HG03457 (cell line): Measurements from ENCODE around the gene PALS2.
A peak's percentile ranks its signal among the peaks of the same experiment; 100 is the strongest.

Experiments
- ATAC-seq: cut with Tn5 transposase; IDR thresholded peaks from one replicate; pipeline ENCODE4 v1.9.1; 2021; ENCODE audit warnings: moderate number of reproducible peaks; ENCODE audit not compliant: unreplicated experiment

The PALS2 gene

GRCh38 chr7:24572997-24573553 lies at the start of gene PALS2:
Gene PALS2 (plus strand): TSS chr7:24573452. CDS start chr7:24623668, 50,216 bp downstream.
- peak; percentile 33 for ATAC-seq

DNA sequence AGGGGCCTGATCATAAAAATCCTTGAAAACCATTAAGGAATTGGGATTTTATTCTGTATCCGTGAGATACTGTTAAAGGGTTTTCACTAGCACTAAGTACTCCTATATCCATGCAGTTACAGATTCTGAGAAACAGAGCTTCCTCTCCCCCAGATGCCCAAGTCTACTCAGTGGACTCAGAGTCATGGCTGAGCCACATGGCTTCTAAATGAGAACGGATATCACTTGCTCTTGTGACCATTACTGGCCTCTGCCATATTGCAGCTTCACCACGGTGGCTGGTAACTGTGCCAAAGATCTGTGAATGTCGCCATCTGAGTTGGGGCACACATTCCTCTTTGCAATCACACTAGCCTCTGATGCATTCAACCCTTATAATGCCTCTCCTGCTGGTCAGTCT lies 42.0 kb upstream of the PALS2 start:
- ATAC-seq: no peak

DNA sequence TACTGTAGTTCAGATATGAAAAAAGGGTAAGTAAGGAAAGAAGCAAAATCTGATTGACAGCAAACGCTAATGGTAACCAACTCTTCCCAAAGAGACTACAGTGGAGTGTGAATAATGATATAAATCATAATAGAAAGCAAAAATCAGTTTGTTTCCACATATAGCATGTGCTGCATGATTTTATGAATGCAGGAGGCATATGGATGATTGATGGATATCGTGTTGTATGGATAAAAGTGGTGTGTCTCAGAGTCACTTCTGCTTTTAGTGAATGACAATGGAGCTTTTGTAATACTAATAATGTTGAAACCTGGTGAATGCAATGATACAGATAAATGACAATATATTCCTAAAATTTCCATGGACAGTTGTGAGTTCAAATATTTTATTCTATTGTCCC lies 36.6 kb upstream of the PALS2 start:
- ATAC-seq: no peak

DNA sequence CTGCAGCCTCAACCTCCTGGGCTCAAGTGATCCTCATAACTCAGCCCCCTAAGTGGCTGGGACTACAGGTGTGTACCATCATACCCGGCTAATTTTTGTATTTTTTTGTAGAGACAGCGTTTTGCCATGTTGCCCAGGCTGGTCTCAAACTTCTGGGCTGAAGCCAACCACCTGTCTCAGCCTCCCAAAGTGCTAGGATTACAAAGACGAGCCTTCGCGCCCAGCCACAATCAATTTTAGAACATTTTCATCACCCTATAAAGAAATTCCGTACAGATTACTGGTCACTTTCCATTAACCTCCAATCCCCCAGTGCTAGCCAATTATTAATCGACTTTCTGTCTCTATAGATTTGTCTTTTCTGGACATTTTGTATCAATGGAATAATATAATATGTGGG lies 32.3 kb upstream of the PALS2 start:
- no peak for ATAC-seq

DNA sequence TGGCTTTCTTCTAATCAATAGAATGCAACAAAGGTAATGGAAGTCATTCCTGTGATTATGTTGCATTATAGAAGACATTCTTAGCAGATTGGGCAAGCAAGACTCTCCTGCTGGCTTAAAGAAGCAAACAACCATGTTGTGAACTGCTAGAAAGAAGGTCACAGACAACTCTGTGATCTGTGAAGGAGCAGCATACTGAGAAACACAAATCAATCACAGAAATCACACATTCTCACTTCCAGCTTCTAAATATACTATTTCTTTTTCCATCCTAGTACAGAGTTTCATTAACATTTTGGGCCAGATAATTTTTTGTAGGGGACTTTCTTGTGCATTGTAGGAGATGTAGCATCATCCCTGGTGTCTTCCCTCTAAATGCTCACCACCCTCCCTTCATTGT lies 28.0 kb upstream of the PALS2 start:
- ATAC-seq: no peak

GRCh38 chr7:24548390-24548789 lies 24.9 kb upstream of the PALS2 start:
- ATAC-seq: no peak

DNA sequence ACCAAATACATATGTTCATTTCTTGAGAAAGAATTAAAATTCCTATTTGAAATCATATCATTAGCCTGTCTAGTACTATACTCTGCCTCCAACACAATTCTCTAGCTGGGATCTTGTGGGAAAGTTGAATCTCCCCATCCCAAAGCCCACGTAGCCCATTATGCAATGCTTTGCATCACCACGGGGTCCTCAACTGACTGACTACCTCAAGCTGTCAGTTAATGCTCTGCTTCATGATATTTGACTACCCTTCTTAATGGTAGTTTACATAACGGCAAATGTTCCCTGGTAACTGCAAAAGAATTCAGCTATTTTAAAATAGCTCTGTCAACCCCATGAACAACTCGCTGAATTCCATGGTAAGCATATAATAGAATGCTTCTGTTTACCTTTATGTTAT lies 23.3 kb upstream of the PALS2 start:
- ATAC-seq: no peak

- no peak for ATAC-seq
These were observed 18.1 kb upstream of the PALS2 start for GRCh38 chr7:24555184-24555583.

DNA sequence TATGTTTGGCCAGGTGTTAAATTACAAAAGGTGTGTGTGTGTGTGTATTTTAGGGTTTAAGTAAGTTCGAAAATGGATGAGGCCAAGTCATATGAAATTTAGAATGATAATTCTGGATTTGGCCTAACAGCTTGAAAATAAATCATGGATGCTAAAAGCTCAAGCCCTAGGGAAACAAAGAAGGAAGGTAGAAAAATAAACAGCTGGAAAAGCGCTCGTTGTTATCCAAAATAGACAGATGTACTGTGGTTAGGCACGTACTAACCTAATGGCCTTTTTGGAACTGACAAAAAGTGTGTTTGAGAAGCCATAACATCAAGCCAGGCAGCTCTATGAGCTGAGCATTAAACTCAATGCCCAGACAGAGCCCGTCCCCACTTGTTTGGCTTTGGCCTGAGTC lies 17.5 kb upstream of the PALS2 start:
- ATAC-seq: no peak

GRCh38 chr7:24560772-24561171 lies 12.5 kb upstream of the PALS2 start:
- ATAC-seq: no peak

- no peak for ATAC-seq
These were observed 7.0 kb upstream of the PALS2 start for GRCh38 chr7:24566274-24566673.

DNA sequence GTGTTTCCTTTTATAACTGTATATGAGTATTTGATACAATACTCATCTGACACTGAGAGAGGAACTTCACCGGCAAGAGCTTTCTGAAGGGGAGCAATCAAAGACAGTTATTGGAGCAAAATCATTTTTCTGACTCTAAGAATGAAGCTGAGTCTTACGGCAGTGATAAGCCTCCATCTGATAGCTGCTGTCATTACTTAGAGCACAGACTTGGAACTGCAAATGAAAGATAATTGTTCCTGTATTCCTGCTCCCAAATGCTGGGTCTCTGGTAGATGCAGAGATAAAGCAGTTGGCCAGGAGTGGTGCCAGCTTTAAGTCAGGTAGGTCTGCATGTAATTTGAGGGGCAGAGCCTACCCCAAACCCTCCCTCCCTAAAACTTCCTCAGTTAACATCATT lies 2.3 kb upstream of the PALS2 start:
- ATAC-seq: no peak

DNA sequence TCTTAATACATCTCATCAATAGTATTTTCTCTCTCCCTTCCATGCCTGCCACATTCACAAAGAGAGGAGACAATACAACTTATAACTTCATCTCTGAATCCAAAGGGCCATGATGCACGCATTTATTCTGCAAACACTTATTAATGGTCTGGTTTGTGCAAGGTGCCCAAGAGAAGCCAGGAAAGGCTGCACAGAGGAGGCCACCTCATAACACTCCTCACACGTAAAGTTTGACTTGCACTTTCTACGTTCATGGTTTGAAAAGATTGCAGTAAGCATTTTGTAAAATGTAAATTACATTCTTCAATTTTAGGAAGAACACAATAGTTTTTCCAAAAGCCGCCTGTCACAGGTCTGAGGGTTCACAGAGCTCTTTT lies 1.2 kb upstream of the PALS2 start:
- ATAC-seq: no peak

- ATAC-seq: peak; percentile 3
These were observed 757 bp upstream of the PALS2 start for GRCh38 chr7:24572393-24572996.

DNA sequence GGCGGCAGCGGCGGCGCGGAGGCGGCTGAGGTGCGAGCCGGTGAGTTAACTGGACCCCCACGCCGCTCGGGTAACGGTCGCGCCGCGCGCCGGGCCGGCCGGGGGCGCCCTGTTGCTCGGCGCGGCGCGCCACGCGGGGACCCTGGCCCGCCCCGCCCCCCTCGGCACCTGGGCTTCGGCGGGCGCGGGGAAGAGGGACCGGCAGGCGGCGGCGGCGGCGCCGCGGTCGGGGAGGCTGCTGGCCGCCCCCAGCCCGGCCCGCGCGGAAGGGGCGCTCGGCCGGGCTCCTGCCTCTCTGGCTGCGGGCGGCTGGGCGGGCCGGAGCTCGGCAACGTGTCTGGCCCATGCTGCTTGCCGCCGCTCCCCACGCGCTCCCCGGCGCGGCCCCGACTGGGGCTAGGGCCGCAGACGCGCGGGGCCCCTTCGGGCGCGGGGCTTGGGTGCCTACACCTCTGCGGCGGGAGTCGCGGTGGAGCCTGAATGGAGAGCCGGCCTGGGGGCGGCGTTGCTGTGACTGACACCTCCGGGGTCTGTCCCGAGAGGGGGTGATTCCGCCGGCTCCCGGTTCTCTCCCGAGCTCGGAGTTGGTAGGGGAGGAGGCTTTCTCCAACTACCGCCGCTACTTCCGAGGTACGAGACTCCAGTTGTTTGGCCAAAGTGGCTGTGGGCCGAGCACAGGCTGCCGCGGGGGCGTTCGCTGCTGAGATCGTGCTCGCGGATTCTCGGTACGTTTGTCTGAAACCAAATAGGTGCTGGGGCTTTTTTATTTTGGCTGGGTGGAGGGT lies 494 bp downstream of the PALS2 start:
- ATAC-seq: peak; percentile 23

DNA sequence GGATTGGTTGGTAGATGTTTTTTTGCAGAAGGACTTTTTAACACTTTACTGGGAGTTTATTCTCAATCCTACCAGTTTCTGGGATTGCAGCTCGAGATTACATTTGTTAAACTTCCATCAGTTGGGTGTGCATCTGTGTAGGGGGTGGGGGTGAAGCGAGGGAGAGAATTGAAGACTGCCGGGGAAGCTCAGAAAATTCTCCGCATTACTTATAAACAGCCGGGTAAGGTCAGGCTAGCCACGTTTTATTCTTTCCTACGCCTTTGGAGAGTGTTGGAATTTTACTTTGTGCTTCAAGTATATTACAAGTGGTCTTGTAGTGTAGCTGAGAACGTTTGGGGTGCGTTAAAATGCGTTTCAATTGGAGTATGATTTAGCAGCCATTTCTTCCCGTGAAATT lies 1.1 kb downstream of the PALS2 start:
- no peak for ATAC-seq

DNA sequence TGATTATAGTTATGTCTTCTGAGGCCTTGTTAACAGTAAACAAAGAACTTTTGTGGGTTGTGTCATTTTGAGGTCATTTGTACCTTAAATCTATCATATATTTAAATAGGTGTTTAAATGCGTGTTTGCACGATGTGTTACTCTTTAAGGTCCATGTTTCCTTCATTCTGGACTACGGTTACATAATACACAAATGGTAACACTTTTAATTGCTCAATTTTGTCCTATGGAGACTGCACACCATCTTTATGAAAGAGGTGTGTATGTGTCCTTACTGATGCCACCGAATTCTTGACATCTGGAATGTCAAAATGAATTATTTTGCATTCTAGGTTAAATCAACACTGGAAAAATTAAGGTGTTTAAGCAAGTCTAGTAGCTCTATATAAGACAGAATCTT lies 1.7 kb downstream of the PALS2 start:
- no peak for ATAC-seq

GRCh38 chr7:24576171-24577025 lies 3.1 kb downstream of the PALS2 start:
- ATAC-seq: peak; percentile 30

DNA sequence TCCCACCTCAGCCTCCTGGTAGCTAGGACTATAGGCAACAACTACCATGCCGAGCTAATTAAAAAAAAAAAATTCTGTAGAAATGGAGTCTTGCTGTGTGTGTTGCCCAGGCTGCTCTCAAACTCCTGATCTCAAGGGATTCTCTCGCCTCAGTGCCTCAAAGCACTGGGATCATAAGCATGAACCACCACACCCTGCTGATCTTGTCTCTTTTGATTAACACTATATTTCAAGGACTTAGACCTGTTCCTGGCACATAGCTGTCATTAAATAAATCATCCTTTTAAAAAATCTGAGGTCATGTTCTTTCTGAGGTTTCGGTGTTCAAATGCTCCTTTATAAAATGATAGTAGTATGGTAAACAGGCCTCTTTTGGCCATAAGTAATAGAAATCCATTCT lies 4.8 kb downstream of the PALS2 start:
- ATAC-seq: no peak

GRCh38 chr7:24580283-24580946 lies 7.2 kb downstream of the PALS2 start:
- no peak for ATAC-seq

DNA sequence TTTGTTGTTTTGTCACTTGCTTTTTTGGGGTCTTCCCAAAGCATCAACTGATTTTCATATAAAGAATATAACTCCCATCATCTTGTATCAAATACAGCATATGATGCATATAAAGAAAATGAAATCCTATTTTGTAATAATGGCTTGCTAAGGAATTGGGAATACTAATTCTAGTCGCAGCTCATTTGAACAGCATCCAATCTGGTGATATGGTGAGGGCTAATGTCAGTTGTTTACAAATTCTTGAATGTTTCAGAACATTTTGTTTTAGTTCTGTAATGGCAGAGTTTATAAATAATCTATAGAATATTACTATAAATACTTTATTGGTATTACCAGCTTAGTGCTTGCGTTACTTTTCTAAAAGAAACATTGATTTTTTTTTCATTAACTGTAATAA lies 8.9 kb downstream of the PALS2 start:
- no peak for ATAC-seq
